ENCODE results near the gene GPNMB.
A peak's percentile ranks its signal among the peaks of the same experiment; 100 is the strongest.

The GPNMB gene

DNA sequence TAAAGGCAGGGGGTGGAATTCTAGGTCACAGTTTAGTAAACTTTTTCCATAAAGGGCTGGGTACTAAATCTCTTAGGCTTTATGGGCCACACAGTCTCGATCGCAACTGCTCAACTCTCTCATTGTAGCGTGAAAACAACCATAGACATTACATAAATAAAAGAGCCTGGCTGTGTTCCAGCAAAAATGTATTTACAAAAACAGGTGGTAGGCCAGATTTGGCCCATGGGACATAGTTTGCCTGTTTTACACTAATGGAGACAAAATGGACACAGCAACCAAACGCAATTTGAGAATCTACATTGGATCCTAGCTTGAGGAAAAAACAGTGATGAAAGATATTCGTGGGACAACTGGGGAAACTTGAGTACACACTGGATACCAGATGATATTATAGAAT lies 29.3 kb downstream of the GPNMB start:
- no peak for DNase-seq

DNA sequence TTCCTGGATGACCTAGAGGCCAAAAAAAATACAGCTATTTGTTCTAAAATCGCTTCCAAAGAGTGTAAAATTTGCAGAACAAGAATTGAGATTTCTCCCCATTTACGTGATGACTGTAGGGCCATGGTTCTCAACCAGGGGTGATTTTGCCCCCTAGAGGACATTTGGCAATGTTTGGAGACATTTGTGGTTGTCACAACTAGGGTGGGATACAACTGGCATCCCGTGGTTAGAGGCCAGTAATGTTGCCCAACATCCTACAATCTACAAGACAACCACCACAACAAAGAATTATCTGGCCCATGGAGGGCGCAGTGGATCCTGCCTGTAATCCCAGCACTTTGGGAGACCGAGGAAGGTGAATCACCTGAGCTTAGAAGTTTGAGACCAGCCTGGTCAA lies 29.8 kb downstream of the GPNMB start:
- DNase-seq: no peak

DNA sequence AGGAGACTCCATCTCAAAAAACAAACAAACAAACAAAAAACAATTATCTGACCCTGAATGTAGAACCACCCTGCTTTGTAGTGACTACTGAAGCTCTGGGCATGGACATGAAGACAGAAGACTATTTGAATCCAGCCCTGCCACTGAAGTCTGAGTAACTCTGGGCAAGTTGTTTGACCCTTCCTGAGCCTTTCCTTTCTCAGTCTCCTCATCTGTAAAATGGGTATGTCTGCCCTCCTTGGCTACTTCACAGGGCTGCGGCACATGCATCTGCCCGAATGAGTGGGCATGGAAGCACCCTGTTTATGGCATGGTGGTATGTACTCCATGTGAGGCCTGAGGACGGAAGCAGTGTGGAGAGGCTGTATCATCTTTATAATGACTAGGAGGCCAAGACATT lies 30.4 kb downstream of the GPNMB start:
- DNase-seq: no peak

DNA sequence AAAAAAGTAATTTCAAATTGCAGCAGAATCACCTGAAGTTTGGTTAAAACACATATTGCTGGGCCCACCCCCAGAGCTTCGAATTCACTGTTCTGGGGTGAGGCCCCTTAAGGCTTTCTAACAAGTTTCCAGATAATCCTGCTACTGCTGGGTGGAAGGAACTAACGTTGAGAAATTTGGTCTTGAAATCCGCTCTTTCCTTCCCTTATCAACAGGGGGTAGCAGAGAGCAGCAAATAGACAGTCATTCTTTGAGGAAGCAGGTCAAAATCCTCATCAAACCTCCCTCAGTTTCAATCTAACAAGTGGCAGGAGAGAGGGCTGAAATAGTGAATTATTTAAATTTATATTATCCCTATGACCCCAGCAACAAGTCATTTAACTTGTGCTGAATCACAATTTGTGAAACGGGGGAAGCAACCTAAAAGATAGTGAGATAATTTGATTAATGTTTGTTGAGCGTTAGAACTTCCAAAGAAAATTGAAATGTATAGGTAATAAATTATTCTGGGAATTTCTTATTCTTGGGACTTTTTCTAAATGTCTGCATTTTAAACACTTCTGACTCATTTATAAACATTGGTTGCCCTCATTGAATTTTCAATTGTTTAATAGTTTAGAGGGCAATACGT lies 30.9 kb downstream of the GPNMB start:
- peak; percentile 54 for DNase-seq

DNA sequence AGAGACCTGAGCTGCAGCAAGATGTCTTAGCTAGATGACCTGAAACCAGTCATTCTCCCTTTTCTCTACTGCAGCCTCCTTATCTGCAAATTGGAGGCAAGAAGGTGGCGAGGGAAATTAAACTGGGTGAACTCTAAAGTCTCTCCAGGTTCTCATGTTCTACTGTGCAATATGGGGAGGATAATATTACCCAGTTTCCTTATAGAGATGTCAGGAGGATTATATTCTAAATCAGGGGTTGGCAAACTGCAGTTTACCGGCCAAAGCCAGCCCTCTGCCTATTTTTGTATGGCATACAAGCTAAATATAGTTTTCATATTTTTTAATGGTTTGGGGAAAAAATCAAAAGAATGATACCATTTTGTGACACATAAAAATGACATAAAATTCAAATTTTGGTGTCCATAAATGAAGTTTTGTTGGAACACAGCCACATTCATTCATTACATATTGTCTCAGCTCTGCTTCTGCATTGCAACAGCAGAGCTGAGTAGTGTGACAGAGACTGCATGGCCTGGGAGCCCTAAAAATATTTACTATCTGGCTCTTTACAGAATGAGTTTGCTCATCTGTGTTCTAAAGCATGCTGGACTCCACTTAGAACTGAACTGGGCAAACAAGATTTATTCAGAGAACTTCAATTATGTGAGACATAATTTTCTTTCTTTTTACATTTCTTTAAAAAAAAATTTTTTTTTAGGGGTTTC lies 33.4 kb downstream of the GPNMB start:
- no peak for DNase-seq

DNA sequence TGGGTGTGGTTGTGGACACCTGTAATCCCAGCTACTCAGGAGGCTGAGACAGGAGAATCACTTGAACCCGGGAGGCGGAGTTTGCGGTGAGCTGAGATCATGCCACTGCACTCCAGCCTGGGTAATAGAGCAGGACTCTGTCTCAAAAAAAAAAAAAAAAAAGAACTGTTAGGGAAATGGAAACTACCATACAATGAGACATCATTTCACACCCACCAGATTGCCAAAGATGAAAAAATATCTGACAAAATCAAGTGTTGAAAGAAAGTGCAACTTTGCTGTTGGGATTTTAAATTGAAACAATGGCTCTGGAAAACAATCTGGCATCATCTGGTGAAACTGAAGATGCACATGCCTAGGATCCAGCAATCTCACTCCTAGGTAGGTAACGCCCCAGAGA lies 36.5 kb downstream of the GPNMB start:
- no peak for DNase-seq

DNA sequence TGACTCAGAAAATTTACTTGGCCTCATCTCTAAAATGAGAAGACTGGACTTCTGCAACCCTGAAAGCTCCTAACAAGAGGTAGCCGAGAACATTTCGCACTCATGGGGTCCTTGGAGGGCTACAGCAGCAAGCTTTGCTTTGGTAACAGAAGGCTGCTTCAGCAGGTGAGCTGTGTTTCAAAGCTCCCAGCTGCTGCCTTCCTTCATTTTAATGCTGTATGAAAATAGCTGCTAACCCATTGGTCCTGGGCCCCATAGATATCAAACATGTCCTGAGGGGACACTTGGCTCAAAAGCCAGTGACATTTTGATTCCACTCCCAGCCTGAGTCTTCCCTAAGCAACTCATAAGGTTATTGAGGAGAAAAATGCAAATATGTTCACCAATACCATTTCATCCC lies 38.3 kb downstream of the GPNMB start:
- DNase-seq: no peak

DNA sequence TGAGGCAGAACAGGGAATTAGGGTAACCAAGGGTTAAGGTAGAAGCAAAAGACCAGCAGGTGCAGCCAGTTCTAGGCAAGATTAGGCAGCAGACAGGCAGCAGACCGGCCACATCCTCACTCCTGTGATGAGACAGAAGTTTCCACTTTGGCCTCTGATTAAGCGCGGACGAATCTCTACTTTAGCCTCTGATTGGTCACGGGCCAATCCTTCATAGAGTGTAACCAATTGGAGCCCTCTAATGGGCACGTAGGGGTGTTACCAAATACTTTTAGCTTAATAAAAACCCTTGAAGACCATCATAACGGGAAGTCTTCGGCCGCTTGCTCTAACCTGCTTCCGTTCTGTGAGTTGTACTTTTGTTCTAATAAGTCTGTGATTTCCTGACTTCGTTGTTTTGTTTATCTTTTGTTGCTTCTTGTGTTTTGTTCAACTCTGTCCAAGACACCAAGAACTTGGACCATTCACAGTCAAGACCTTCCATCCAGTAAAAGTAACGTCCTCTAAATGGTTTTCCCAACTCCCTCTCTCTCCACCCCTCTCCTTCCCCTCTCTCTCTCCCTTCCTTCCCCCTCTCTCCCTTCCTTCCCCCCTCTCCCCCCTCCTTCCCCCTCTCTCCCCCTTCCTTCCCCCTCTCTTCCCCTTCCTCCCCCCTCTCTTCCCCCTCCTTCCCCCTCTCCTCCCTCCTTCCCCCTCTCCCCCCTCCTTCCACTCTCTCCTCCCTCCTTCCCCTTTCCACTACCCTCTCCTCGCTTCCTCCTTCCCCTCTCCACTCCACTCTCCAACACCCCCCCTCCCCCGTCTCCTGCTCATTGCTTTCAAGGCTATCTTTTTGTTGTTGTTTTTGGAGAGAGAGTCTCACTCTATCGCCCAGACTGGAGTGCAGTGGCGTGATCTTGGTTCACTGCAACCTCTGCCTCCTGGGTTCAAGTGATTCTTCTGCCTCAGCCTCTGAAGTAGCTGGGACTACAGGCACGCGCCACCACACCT lies 39.4 kb downstream of the GPNMB start:
- no peak for DNase-seq

DNA sequence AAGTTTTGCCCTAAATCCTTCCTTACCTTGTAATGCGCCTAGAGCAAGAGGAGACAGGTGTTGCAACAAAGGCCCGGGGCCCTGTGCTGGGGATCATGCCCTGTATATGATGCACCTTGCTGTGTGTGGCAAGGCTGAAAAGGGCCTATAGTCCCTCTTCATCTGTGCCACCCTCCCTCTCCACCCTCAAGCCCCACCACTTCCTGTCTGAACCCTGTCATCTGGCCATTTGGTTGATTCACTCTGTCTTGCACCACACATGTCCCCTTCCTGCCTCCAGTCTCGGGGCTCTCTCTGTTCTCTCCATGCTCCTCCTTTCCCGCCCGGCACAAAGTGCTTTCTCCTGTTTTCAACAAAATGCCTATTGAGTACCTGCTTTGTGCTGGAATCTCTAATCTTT lies 41.0 kb downstream of the GPNMB start:
- DNase-seq: no peak

DNA sequence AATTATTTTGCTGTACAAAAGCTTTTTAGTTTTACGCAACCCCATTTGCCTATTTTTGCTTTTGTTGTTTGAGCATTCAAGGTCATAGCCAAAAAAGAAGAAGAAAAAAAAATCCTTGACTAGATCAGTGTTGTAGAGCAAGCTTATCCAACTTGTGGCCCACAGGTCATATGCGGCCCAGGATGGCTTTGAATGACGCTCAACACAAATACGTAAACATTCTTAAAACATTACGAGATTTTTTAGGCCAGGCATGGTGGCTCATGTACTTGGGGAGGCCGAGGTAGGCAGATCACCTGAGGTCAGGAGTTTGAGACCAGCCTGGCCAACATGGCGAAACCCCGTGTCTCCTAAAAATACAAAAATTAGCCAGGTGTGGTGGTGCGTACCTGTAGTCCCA lies 44.4 kb downstream of the GPNMB start:
- no peak for DNase-seq

DNA sequence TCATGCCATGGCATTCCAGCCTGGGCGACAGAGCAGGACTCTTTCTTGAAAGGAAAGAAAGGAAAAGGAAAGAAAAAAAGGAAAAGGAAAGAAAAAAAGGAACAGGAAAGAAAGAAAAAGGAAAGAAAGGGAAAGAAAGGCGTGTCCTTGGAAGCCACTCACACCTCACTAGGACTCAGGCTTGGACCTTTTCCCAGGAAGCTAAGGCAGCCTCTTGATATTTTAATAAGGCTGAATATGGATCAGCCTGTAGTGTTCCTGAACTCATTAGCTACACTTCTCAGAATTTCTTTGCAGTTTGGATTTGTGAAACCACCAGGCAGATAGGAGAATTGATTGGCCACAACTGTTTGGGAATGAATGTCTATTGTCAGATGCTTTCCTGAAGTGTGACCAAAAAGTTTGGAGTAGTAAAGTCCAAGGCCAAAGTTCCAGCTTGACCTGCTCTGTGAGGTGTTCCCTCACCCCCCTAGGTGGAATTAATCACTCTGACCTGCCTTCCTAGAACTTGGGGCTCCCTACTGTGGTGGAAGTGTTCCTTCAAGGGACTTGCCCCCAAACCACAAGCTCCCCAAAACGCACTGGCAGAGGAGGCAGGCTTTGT lies 45.5 kb downstream of the GPNMB start:
- no peak for DNase-seq

DNA sequence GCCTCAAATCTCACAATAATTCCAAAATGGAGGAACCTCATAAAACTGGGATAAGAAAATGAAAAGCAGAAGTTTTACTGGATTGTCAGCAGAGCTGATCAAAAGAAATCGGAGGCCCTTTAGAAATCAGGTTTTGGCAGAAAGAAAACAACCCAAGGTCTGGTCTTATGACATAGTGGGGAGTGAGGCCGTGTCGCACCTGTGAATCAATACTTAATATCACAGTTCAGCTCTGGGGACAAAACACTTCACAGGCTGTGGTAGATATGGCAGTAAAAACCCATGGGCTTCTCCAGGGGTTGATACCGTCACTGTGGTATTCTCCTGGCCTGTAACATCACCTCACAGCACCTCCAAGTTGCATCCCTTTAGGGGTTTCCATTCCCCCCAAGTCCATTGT lies 46.0 kb downstream of the GPNMB start:
- no peak for DNase-seq

DNA sequence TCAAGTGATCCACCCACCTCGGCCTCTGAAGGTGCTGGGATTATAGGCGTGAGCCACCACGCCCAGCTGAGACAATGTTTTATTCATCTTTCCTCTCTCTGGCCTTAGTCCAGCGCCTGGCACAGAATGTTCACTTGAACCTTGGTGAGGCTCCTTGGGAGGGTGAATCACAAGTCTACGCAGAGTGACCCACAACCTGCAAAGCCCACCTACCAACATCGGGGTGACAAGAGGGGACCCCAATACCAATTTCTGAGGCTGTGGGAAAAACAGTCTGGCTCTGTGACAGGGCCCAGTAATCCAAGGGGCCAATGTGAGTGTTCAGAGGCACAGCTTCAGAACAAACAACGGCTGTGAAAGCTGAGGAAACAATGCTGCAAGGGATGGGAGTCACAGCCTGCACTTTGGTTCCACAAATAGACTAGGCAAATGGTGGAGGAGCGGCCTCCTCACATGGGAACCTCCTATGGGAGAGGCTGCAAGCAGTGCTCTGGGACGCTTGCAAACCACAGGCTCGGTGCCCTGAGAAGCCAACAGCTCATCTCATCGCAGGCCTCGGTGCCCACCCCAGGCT lies 47.0 kb downstream of the GPNMB start:
- no peak for DNase-seq

DNA sequence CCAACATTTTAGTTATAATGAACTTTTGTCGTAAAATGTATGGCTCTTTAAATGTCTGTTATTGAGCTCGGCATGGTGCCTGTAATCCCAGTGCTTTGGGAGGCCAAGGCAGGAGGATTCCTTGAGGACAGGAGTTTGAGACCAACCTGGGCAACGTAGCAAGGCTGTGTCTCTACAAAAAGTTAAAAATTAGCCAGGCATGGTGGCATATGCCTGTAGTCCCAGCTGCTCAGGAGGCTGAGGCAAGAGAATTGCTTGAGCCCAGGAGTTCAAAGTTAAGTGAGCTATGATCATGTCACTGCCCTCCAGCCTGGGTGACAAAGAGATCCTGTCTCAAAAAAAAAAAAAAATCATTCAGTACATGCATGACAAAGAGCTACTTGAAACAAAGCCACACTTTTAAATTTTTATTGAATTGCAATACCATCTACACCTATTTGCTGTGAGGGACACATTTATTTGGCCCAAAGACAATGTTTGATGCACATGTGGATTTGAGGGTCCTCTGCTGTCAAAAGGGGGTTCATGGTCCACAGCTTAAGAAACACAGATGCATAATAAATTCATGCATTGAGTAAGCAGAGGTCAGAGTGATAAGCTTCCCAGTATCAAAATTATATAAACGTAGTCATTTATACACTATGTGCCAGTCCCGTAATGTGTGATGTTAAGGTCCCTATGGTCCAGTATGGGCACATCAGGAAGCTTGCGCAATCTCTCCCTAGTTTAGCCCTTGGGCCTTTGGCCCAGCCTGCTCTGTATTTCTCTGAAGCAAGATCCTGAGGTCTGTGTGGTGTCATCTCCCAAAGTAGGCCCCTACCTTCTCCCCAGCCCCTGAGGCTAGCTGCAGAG lies 48.2 kb downstream of the GPNMB start:
- no peak for DNase-seq

DNA sequence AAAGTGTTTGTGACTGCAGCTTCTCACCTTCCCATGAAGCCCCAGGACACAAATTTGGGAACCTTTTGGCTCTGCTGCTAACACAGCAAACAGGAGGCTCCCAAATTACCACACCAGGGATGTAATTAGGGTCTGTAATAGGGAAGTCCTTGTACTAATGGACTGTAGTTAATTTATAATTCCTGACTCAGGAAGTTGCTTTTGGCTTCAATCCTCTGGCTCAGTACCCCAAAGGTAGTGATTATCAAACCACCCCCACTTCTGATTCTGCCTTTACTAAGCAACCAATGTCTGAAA lies 48.8 kb downstream of the GPNMB start:
- no peak for DNase-seq

DNA sequence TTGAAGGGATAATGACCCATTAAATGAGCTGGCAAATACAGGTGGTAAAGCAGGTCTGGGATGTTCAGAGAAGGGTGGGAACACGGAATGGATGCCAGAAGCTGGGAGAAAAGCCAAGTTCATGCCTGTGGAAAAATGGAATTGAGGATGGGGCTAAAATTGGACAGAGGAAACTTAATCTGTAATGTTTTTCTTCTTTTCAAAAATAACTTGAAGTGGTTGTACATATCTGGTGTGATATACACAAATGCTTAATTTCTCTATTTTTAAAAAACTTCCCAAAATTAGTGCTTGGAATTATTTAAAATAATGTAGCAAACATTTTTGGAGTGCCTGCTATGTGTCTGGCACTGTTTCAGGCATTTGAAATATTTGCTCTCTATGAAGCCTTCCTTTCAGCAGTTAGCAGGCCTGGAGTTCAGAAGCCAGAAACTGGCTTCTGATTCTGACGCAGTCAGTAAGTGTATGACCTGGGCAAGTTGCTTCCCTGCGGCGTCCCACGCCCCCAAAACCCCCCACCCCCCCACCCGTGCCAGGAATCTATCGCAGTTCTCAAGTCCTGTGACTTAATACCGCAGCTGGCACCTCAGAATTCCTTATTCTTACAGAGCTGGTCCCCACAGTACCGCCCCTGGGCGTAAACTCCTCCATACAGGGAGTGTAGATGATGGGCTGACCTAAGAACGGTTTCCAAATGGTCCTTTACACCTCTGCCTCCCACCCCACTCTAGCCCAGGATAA lies 51.7 kb downstream of the GPNMB start:
- no peak for DNase-seq

DNA sequence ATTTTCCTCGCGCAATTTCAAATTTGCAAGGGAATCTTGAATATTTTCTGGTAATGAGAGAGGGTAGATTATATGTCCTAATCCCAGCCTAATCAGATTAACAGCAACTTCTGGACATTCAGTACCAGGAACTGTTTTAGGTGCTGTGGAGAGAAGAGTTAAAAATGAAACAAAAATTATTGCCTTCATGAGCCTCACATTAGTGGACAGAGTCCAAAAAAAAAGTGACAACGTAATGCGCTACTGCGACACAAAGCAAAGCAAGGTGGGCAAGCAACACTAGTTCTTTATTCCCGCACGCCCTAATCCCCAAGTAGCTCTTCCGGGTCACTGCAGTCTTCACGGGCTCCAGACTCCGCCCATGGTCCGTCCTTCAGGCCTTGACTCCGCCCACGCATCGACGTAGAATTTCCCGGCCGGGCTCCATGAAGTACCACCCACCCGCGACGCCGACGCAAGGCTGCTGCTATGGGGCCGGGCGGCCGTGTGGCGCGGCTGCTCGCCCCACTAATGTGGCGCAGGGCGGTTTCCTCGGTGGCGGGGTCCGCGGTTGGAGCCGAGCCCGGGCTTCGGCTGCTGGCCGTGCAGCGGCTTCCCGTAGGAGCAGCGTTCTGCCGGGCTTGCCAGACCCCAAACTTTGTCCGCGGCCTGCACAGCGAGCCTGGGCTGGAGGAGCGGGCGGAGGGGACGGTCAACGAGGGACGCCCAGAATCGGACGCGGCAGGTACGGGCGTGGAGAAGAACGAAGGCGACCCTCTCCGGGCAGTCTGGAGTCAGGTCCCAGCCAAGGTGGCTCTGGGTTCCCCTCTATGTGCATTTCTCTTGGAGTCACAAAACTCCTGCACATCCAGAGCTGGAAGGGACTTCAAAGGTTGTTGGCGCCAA lies 52.6 kb downstream of the GPNMB start, which contains the start of gene MALSU1:
Gene MALSU1 (plus strand): TSS at position 455 of the 885 bp plus-strand sequence. CDS start 14 bp downstream, at position 469.
- DNase-seq: peak; percentile 93

DNA sequence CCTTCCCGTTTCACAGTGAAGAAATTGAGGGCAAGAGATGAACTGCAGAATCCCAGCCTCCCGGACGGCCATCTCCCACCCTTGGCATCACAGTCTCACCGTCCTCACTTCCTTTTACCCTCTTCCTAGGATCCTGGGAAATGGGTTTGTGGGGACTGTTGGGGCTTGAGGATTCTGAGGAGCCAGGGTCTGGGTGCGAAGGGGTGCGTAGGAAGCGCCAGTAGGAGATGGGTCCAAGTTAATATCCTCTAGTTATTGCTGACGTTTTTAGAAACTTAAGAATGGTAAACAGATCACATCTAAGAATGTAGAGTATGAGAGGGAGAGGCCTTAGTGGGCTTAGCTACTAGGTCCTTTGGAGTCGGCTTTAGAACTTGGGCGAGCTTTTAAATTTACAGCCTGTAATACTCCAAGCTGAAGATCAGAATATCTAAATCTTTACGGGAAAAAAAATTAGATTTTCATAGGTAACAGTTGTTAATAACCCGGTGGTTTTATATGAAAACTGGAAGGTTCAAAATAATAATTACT lies 53.3 kb downstream of the GPNMB start:
- no peak for DNase-seq

DNA sequence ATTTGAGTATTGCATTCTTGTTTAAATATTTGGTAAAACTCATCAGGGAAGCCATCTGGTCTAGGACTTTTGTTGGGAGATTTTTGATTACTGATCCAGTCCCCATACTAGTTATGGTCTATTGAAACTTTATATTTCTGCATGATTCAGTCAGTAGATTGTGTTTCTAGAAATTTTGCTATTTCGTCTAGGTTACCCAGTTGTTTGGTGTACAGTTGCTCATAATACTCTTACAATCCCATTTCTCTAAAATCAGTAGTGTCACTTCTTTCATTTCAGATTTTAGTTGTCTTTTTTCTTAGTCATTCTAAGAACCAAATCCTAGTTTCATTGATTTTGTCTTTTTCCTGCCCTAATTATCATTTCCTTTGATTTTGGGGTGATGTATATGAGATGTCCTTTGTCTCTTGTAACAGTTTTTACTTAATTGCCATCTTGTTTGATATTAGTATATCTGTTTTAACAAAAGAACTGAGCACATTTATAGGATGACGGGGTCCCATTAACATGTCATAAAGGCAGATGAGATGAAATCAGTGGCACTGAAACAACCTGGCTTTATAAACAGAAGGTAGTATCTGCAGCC lies 60.5 kb downstream of the GPNMB start:
- no peak for DNase-seq

DNA sequence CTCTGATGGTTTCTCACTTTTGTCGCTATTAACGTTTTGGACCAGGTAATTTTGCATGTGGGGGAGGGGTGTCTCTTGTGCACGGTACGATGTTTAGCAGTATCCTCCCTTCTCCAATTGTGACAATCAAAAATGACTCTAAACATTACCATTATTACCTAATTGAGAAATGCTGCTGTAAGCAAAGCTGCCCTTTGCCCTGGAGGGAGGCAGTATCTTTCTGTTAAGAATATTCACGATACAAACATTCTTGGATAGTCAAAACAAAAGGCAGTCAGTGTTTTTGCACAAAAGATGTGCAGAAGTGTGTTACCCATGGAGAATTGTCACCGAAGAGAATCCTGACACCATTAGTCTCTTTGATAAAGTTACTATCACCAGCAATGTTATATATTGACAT lies 62.2 kb downstream of the GPNMB start:
- no peak for DNase-seq

All from NCI-H1048 (cell line).